Ovary (tissue), 9 donors: Measurements from ENCODE around the gene MAMDC4. TPM values are rescaled to one million over a fixed set of nuclear protein-coding genes. Genes with fewer than 3 reads are reported as not detected.

Experiments
- DNase-seq, 5 donors: peaks; one replicate each; pipeline ENCODE4 v3.0.0-alpha.2; 2019 to 2020
- H3K27ac ChIP-seq, 2 donors: fragments of 200-600 bp; one replicate each; pipeline versions ENCODE4 v1.5.1 to v1.8.0; 2019 to 2022
- H3K27me3 ChIP-seq: fragments of 200-600 bp; one replicate; pipeline ENCODE4 v1.8.0; 2022
- H3K36me3 ChIP-seq: fragments of 200-600 bp; sonication (generic); one replicate; pipeline ENCODE4 v1.5.1; 2019
- H3K4me1 ChIP-seq: one replicate; pipeline ENCODE4 v1.8.1; 2013; ENCODE audit warnings: mild to moderate bottlenecking, moderate library complexity; ENCODE audit not compliant: insufficient read depth
- H3K4me3 ChIP-seq: fragments of 200-600 bp; sonication (generic); one replicate; pipeline ENCODE4 v1.5.1; 2017
- H3K9me3 ChIP-seq, 2 donors: fragments of 200-600 bp in 1 of 2; sonication (generic) in 1 of 2; one replicate each; pipeline versions ENCODE4 v1.5.1 to v1.8.1; 2013 to 2019; ENCODE audit warnings: mild to moderate bottlenecking in 1 of 2, moderate library complexity in 1 of 2
- EP300 ChIP-seq: sonication (generic); formaldehyde crosslinking; IDR thresholded peaks from one replicate; pipeline ENCODE4 v1.6.1; 2017; ENCODE audit warnings: antibody characterized with exemption
- POLR2A ChIP-seq: fragments of 450-650 bp; IDR thresholded peaks from one replicate; pipeline ENCODE4 v1.6.1; 2017; ENCODE audit warnings: antibody characterized with exemption, mild to moderate bottlenecking, moderate library complexity
- WGBS, 3 donors: extraction: QIAGEN DNeasy Blood & Tissue Kit in 1 of 3; methylation state at CpG; one replicate each; pipeline versions ENCODE4 v1.1.5 to v1.1.7; 2013 to 2017; 5-methylcytosine and 5-hydroxymethylcytosine counted together
- intact Hi-C, 4 donors: fragments of 100-400 bp; cut with DNase I; formaldehyde crosslinking; loops; one replicate each; pipeline versions ENCODE4 v1.11.0 to v1.15.1; 2022 to 2023
- polyA plus RNA-seq, 2 donors: library from polyadenylated mRNA; stranded (reverse); fragments of 200-250 nt in 1 of 2; fragments of 350-450 nt in 1 of 2; fragmentation: Illumina TruSeq in 1 of 2; extraction: RNeasy Lipid Tissue Mini Kit (QIAGEN cat#74804) in 1 of 2; gene quantifications; one replicate each; pipeline ENCODE4 v1.2.3, GENCODE V29; 2013 to 2014
- total RNA-seq, 7 donors: library from RNA; depleted of rRNA in 2 of 7; stranded (reverse); fragments of >200 nt in 2 of 7; fragmentation: NEBNext Ultra II Directional in 3 of 7; extraction: Animal tissue kit (Norgen Biotek cat#: 25700) in 3 of 7; gene quantifications; one replicate each; pipeline versions ENCODE4 v1.1.0 to v1.2.4, GENCODE V29; 2016 to 2023
- TF ChIP-seq, protein P1 (sequence below), 3 donors: fragments of 450-650 bp in 2 of 3; fragments of 200-600 bp in 1 of 3; IDR thresholded peaks; one replicate each; pipeline versions ENCODE4 v1.5.1 to v1.8.0; 2016 to 2022; ENCODE audit warnings: antibody characterized with exemption in 3 of 3, mild to moderate bottlenecking in 1 of 3
- donor health status: DM: no; HTN: no; CAD: no; lungs with moderate emphysema.
- donor health status: DM: no; HTN: no; CAD: no.
- donor health status: Bipolar disorder and iron deficiency.
- donor health status: DM: yes; HTN: yes; CAD: no.
- donor health status: DM: no; HTN: no; CAD: no.
- donor health status: DM: yes; HTN: yes; CAD: no.

MAMDC4 gene
- total and polyA plus RNA-seq, 9 donors, result 0.15 to 31.4 (median 2.5) TPM

DNA sequence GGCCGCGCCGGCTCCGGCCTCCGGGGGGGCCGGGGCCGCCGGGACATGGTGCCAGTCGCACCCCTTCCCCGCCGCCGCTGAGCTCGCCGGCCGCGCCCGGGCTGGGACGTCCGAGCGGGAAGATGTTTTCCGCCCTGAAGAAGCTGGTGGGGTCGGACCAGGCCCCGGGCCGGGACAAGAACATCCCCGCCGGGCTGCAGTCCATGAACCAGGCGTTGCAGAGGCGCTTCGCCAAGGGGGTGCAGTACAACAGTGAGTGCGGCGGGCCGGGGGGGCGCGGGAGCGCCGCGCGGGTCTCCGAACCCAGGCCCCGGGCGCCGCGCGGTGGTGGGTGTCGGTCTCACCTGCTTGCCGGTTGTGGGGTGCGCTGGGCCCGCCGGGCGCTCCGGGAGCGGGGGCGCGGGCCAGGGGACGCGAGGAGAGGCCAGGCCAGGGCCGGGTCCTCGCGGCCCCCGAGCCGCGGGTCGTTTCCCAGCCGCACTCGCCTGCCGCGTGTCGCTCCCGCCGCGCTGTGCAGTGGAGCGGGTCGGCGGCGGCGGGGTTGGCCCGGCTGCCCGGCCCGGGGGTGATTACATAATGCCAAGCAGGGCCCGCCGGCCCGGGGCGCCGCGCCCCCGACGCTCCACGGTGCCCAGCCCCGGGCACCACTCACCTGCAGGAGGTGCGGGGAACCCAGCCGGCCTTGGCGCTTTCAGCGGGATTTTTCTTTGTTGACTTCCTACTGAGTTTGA, 43.9 kb upstream of the MAMDC4 start:
- TF ChIP-seq EP300, result no peak
- TF ChIP-seq POLR2A, result no peak
- TF ChIP-seq, protein P1, sequence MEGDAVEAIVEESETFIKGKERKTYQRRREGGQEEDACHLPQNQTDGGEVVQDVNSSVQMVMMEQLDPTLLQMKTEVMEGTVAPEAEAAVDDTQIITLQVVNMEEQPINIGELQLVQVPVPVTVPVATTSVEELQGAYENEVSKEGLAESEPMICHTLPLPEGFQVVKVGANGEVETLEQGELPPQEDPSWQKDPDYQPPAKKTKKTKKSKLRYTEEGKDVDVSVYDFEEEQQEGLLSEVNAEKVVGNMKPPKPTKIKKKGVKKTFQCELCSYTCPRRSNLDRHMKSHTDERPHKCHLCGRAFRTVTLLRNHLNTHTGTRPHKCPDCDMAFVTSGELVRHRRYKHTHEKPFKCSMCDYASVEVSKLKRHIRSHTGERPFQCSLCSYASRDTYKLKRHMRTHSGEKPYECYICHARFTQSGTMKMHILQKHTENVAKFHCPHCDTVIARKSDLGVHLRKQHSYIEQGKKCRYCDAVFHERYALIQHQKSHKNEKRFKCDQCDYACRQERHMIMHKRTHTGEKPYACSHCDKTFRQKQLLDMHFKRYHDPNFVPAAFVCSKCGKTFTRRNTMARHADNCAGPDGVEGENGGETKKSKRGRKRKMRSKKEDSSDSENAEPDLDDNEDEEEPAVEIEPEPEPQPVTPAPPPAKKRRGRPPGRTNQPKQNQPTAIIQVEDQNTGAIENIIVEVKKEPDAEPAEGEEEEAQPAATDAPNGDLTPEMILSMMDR (IDR thresholded peaks at IDR 0.05), result no peak
- Histone ChIP-seq H3K27me3 (no peaks in the 10 kb centered on the region), H3K4me3 (peak overlapping the region; percentile 94), H3K4me1 (peaks cover 3% of the 10 kb centered on the region), H3K9me3 (no peaks in the 10 kb centered on the region), H3K27ac (peak overlapping the region; percentile 16 to 76), H3K36me3 (no peaks in the 10 kb centered on the region)
- intact Hi-C loops, result no loop called here
- WGBS, 3 donors, result 0 to 1% (median 0%) methylated on average over 47 to 93 of the region's 93 CpGs
- peak in 3 of 5 donors; percentile 53 to 74 (median 70) for DNase-seq

DNA sequence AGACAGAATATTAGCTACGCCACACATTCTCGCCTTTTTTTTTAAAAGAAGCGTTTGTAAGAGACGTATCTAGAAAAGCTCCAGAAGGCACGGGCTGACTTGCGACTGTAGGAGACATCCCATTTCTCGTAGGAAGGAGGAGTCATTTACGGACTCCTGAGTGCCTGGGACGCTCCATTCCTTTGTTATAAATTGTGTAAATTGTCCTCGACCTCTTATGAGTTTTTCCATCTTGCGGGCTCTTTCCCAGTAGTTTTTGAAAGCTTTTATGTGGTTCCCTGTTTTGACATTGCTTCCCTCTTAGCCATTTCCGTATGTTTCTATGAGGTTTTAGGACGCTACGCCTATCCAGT, 43.4 kb upstream of the MAMDC4 start:
- WGBS, 3 donors, result 1 to 3% (median 2%) methylated on average over 14 of the region's 14 CpGs
- no peak for DNase-seq
- peaks cover 3% of the 10 kb centered on the region for H3K4me1 ChIP-seq
- no peak overlapping the region for H3K27ac ChIP-seq
- TF ChIP-seq, protein P1 (IDR thresholded peaks at IDR 0.05), result no peak
- TF ChIP-seq POLR2A (no peak), EP300 (no peak)
- peak overlapping the region; percentile 94 for H3K4me3 ChIP-seq
- H3K36me3 ChIP-seq, result no peaks in the 10 kb centered on the region
- intact Hi-C loops, result no loop called here
- no peaks in the 10 kb centered on the region for H3K27me3 ChIP-seq
- no peaks in the 10 kb centered on the region for H3K9me3 ChIP-seq

DNA sequence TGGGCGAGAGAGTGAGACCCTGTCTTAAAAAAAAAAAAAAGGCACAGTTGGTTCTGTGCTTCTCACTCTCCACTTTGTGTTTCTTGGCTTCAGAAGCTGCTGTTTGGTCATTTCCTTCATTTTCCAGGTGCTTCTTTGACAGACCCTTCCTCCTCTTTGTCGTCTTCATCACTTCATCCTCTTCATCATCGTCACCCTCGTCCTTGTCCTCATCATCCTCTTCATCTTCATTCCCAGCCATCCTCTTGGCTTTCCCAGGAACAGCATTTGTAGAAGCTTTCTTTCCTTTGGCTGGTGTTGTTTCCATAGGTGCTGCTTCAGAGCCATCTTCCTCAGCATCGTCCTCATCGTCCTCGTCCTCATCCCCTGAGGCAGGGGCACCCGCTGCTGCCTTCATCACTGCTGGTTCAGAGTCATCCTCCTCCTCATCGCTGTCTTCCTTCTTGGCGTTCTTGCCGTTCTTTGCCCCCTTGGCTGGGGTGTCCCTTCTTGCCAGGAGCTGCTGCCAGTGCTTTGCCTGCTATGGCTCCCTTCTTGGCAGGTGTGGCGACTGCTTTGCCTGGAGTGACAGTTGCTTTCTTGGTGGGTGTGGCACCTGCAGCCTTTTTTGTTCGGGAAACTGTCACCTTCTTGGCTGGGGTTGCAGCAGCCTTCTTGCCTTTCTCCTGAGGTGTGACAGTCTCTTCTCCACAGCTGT, 37.3 kb upstream of the MAMDC4 start:
- no peak overlapping the region for H3K27ac ChIP-seq
- 90 to 92% (median 90%) methylated on average over 13 of the region's 13 CpGs for WGBS, 3 donors
- H3K9me3 ChIP-seq, result no peaks in the 10 kb centered on the region
- no peaks in the 10 kb centered on the region for H3K4me1 ChIP-seq
- TF ChIP-seq EP300, result no peak
- TF ChIP-seq POLR2A, result no peak
- TF ChIP-seq, protein P1 (IDR thresholded peaks at IDR 0.05), result no peak
- intact Hi-C loops, result no loop called here
- no peak overlapping the region for H3K4me3 ChIP-seq
- H3K36me3 ChIP-seq, result no peaks in the 10 kb centered on the region
- no peak for DNase-seq
- no peaks in the 10 kb centered on the region for H3K27me3 ChIP-seq

DNA sequence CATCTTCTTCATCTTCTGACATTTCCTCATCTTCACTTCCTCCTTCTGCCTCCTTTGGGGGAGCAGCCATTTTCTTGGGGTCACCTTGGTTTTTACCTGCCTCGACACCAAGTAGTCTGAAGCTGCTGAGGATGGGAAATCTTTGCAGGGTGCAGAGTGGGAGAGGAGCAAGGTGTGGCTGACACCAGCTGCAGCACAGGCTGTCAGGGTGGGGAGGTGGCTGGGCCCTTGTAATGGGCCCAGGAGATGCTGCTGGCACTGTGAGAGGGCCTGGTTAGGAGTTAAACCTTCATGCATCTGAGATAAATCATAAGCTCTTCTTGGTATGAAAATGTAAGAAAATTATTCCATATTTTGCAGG, 36.7 kb upstream of the MAMDC4 start:
- no peaks in the 10 kb centered on the region for H3K9me3 ChIP-seq
- H3K27ac ChIP-seq, result no peak overlapping the region
- intact Hi-C loops, result no loop called here
- no peaks in the 10 kb centered on the region for H3K36me3 ChIP-seq
- DNase-seq, result no peak
- no peaks in the 10 kb centered on the region for H3K4me1 ChIP-seq
- H3K4me3 ChIP-seq, result no peak overlapping the region
- H3K27me3 ChIP-seq, result no peaks in the 10 kb centered on the region
- no peak for TF ChIP-seq EP300
- TF ChIP-seq, protein P1 (IDR thresholded peaks at IDR 0.05), result no peak
- WGBS, 3 donors, result 0 to 59% (median 35%) methylated on average over 1 of the region's 1 CpG
